WTC11 (cell line): Measurements from ENCODE around the gene MCM7. TPM values are rescaled to one million over a fixed set of nuclear protein-coding genes. Genes with fewer than 3 reads are reported as not detected.

Experiments
- ATAC-seq: fragments of 200-7000 bp; cut with Tn5 transposase; 2 replicates; pipeline ENCODE4 v1.10.0; 2021; ENCODE audit warnings: mild to moderate bottlenecking, moderate library complexity
- CTCF ChIA-PET: fragments of 300-600 bp; sonication (Branson Sonifier 250); formaldehyde crosslinking; loops from one replicate; lab custom pipeline; 2021; ENCODE audit warnings: antibody characterized with exemption; lab: Charles Lee
- POLR2A ChIA-PET: fragments of 350-600 bp; sonication (Branson Sonifier 250); formaldehyde crosslinking; loops from one replicate; lab custom pipeline; 2021; ENCODE audit warnings: antibody characterized with exemption; lab: Charles Lee
- DNase-seq: peaks from one replicate; pipeline ENCODE4 v3.0.0; 2021; ENCODE audit warnings: low spot score
- H3K27ac Mint-ChIP-seq: 2 replicates; pipeline ENCODE4 v1.8.0; 2021; ENCODE audit warnings: mixed read lengths
- H3K27me3 Mint-ChIP-seq: 2 replicates; pipeline ENCODE4 v1.8.0; 2021; ENCODE audit warnings: low read depth, mild to moderate bottlenecking, moderate library complexity, mixed read lengths
- H3K36me3 Mint-ChIP-seq: 2 replicates; pipeline ENCODE4 v1.8.0; 2021; ENCODE audit warnings: mixed read lengths
- H3K4me1 Mint-ChIP-seq: 2 replicates; pipeline ENCODE4 v1.8.0; 2022; ENCODE audit warnings: mixed read lengths
- H3K4me3 Mint-ChIP-seq: 2 replicates; pipeline ENCODE4 v1.8.0; 2021; ENCODE audit warnings: mild to moderate bottlenecking, moderate library complexity, mixed read lengths
- H3K9me3 Mint-ChIP-seq: 2 replicates; pipeline ENCODE4 v1.8.0; 2021; ENCODE audit warnings: mixed read lengths
- ARID4B ChIP-seq: sonication (generic); formaldehyde crosslinking; IDR thresholded peaks from 2 replicates; pipeline ENCODE4 v1.8.0; 2023; ENCODE audit warnings: missing genetic modification reagents, mild to moderate bottlenecking, borderline replicate concordance
- E2F5 ChIP-seq: sonication (generic); formaldehyde crosslinking; IDR thresholded peaks from 2 replicates; pipeline ENCODE4 v1.8.1; 2022; ENCODE audit warnings: mild to moderate bottlenecking, moderate library complexity, missing genetic modification reagents
- MXD4 ChIP-seq: fragments of 250-450 bp; sonication (Bioruptor Pico); IDR thresholded peaks from 2 replicates; pipeline ENCODE4 v1.8.0; 2021; ENCODE audit warnings: mild to moderate bottlenecking, moderate library complexity, borderline replicate concordance
- NR3C1 ChIP-seq: sonication (generic); formaldehyde crosslinking; conservative IDR thresholded peaks from 2 replicates; pipeline ENCODE4 v1.8.1; 2023; ENCODE audit warnings: low read depth, mild to moderate bottlenecking, missing genetic modification reagents
- OVOL2 ChIP-seq: fragments of 250-450 bp; sonication (Bioruptor Pico); IDR thresholded peaks from 2 replicates; pipeline ENCODE4 v1.9.0; 2021; ENCODE audit warnings: mild to moderate bottlenecking, borderline replicate concordance
- RELA ChIP-seq: sonication (generic); formaldehyde crosslinking; IDR thresholded peaks from 2 replicates; pipeline ENCODE4 v1.8.1; 2022; ENCODE audit warnings: missing genetic modification reagents, mild to moderate bottlenecking, borderline replicate concordance
- SMAD4 ChIP-seq: sonication (generic); formaldehyde crosslinking; IDR thresholded peaks from 2 replicates; pipeline ENCODE4 v1.8.0; 2022; ENCODE audit warnings: mild to moderate bottlenecking, missing genetic modification reagents
- SP1 ChIP-seq: sonication (generic); formaldehyde crosslinking; conservative IDR thresholded peaks from 2 replicates; pipeline ENCODE4 v1.8.1; 2022; ENCODE audit warnings: missing genetic modification reagents
- STAT6 ChIP-seq: sonication (generic); formaldehyde crosslinking; conservative IDR thresholded peaks from 2 replicates; pipeline ENCODE4 v1.8.1; 2023; ENCODE audit warnings: mild to moderate bottlenecking, low read depth, missing genetic modification reagents, moderate library complexity
- ZMAT4 ChIP-seq: fragments of 250-450 bp; sonication (Bioruptor Pico); IDR thresholded peaks from 2 replicates; pipeline ENCODE4 v1.9.0; 2021; ENCODE audit warnings: mild to moderate bottlenecking
- ZNF396 ChIP-seq: fragments of 250-450 bp; sonication (Bioruptor Pico); IDR thresholded peaks from 2 replicates; pipeline ENCODE4 v1.8.0; 2021; ENCODE audit warnings: mild to moderate bottlenecking, moderate library complexity, borderline replicate concordance
- ZNF532 ChIP-seq: fragments of 250-450 bp; sonication (Bioruptor Pico); IDR thresholded peaks from 2 replicates; pipeline ENCODE4 v1.9.0; 2021; ENCODE audit warnings: mild to moderate bottlenecking, borderline replicate concordance
- total RNA-seq: library from RNA; stranded (reverse); gene quantifications from 3 replicates; pipeline ENCODE4 v1.2.3, GENCODE V29; 2021

The MCM7 gene
- total RNA-seq, 1 experiment from 2014 or later: 351 TPM

- no peak for DNase-seq
- Mint-ChIP-seq H3K4me3 (no peak overlapping the region), H3K36me3 (peaks cover 84% of the 10 kb centered on the region), H3K4me1 (no peaks in the 10 kb centered on the region), H3K27me3 (peaks cover 13% of the 10 kb centered on the region), H3K27ac (no peak overlapping the region), H3K9me3 (peaks cover 57% of the 10 kb centered on the region)
- ChIA-PET CTCF (no interaction called here), POLR2A (no interaction called here)
- no peak for TF ChIP-seq ZMAT4 (CRISPR knock-in tag)
- no peak for TF ChIP-seq ZNF532 (CRISPR knock-in tag)
- TF ChIP-seq E2F5 (CRISPR knock-in tag): no peak
- no peak for TF ChIP-seq OVOL2 (CRISPR knock-in tag)
- no peak for TF ChIP-seq ZNF396 (CRISPR knock-in tag)
- no peak for TF ChIP-seq NR3C1 (CRISPR knock-in tag)
- TF ChIP-seq STAT6 (CRISPR knock-in tag): no peak
- TF ChIP-seq SP1 (CRISPR knock-in tag): no peak
- no peak for TF ChIP-seq MXD4 (CRISPR knock-in tag)
- TF ChIP-seq ARID4B (CRISPR knock-in tag): no peak
- no peak for TF ChIP-seq RELA
- no peak for TF ChIP-seq SMAD4
- no peak for ATAC-seq
Measured at GRCh38 chr7:100072462-100072861, 28.7 kb downstream of the MCM7 start.
